ENCODE results near the gene KBTBD7. TPM values are rescaled to one million over a fixed set of nuclear protein-coding genes. Genes with fewer than 3 reads are reported as not detected.

Gene KBTBD7
- total RNA-seq, 1 experiment from 2014 or later, result 5.5 TPM

- in situ Hi-C loops (cut with HindIII; ENCODE audit: low pct_unique_long_range_greater_than_20kb, low sequenced_read_pairs) (no loop called here), intact Hi-C loops (cut with micrococcal nuclease; ENCODE audit: unreplicated experiment) (no loop called here)
- no peak for TF ChIP-seq SIN3A (IDR thresholded peaks at IDR 0.05; ENCODE audit: borderline replicate concordance, insufficient read depth, low read depth, low read length)
- no peak for TF ChIP-seq POLR2AphosphoS5 (IDR thresholded peaks at IDR 0.05; ENCODE audit: low read depth, low read length)
- no peak for TF ChIP-seq CTCF (IDR thresholded peaks at IDR 0.05)
- no peak for TF ChIP-seq TCF7L2 (IDR thresholded peaks at IDR 0.05; ENCODE audit: low read depth, low read length)
- TF ChIP-seq REST (IDR thresholded peaks at IDR 0.05; ENCODE audit: insufficient read depth in 1 of 2, low read depth in 2 of 2, low read length in 1 of 2), result no peak
- H3K36me3 ChIP-seq (ENCODE audit: control insufficient read depth, insufficient read depth, low read length), result no peaks in the 10 kb centered on the region
- H3K4me3 ChIP-seq (ENCODE audit: low read depth in 2 of 2, low read length in 2 of 2), result no peak overlapping the region
- ChIA-PET CTCF (no interaction called here), POLR2A (interaction anchor here (0.6 kb wide), 1 partner anchor 163 kb away, joined by 14 read pairs; no protein-coding TSS in a partner anchor)
- H3K27ac ChIP-seq (ENCODE audit: low read length), result no peak overlapping the region
- ATAC-seq (no peak), DNase-seq (ENCODE audit: low read depth, low spot score) (no peak)
- no TSS peak for BruUV-seq (replicated peaks)
- no peaks in the 10 kb centered on the region for H3K9me3 ChIP-seq (ENCODE audit: control insufficient read depth, insufficient read depth, low read depth, low read length)
- no peaks in the 10 kb centered on the region for H3K27me3 ChIP-seq (ENCODE audit: control insufficient read depth, insufficient read depth, low read length)
- H3K4me1 ChIP-seq (ENCODE audit: control insufficient read depth, insufficient read depth, low read length), result no peaks in the 10 kb centered on the region
These were observed 37.4 kb upstream of the KBTBD7 start for GRCh38 chr13:41231786-41232185.

GRCh38 chr13:41231025-41231677 lies 36.8 kb upstream of the KBTBD7 start:
- no peaks in the 10 kb centered on the region for H3K36me3 ChIP-seq (ENCODE audit: control insufficient read depth, insufficient read depth, low read length)
- no peaks in the 10 kb centered on the region for H3K9me3 ChIP-seq (ENCODE audit: control insufficient read depth, insufficient read depth, low read depth, low read length)
- intact Hi-C loops (cut with micrococcal nuclease; ENCODE audit: unreplicated experiment) (no loop called here), in situ Hi-C loops (cut with HindIII; ENCODE audit: low pct_unique_long_range_greater_than_20kb, low sequenced_read_pairs) (no loop called here)
- no peaks in the 10 kb centered on the region for H3K27me3 ChIP-seq (ENCODE audit: control insufficient read depth, insufficient read depth, low read length)
- BruUV-seq (replicated peaks), result no TSS peak
- no peak overlapping the region for H3K27ac ChIP-seq (ENCODE audit: low read length)
- no peak for ATAC-seq
- CTCF ChIA-PET, result no interaction called here
- no peak overlapping the region for H3K4me3 ChIP-seq (ENCODE audit: low read depth in 2 of 2, low read length in 2 of 2)
- POLR2A ChIA-PET, result no interaction called here
- no peak for TF ChIP-seq TCF7L2 (IDR thresholded peaks at IDR 0.05; ENCODE audit: low read depth, low read length)
- no peak for TF ChIP-seq POLR2AphosphoS5 (IDR thresholded peaks at IDR 0.05; ENCODE audit: low read depth, low read length)
- TF ChIP-seq CTCF (IDR thresholded peaks at IDR 0.05), result peak; percentile 6; the same call in 1 of the 2 replicates
- no peak for TF ChIP-seq SIN3A (IDR thresholded peaks at IDR 0.05; ENCODE audit: borderline replicate concordance, insufficient read depth, low read depth, low read length)
- TF ChIP-seq REST (IDR thresholded peaks at IDR 0.05; ENCODE audit: insufficient read depth in 1 of 2, low read depth in 2 of 2, low read length in 1 of 2), result no peak
- no peak for DNase-seq (ENCODE audit: low read depth, low spot score)
- H3K4me1 ChIP-seq (ENCODE audit: control insufficient read depth, insufficient read depth, low read length), result no peaks in the 10 kb centered on the region
